Neural progenitor cell (in vitro differentiated cells): ENCODE data around the gene MEIS1. TPM values are rescaled to one million over a fixed set of nuclear protein-coding genes. Genes with fewer than 3 reads are reported as not detected.

Source experiments
- DNase-seq: peaks from one replicate; pipeline ENCODE4 v3.0.0-alpha.2; 2016; ENCODE audit warnings: low spot score
- H2AFZ ChIP-seq: fragments of 200-600 bp; sonication (generic); replicated peaks from 2 replicates; pipeline ENCODE4 v1.6.1; 2016; ENCODE audit warnings: antibody characterized with exemption
- H3F3A ChIP-seq: fragments of 200-600 bp; sonication (generic); 2 replicates; pipeline ENCODE4 v1.6.1; 2016; ENCODE audit warnings: antibody characterized with exemption, low read depth
- H3K27ac ChIP-seq: fragments of 200-600 bp; sonication (generic); 2 replicates; pipeline ENCODE4 v1.5.1; 2016; ENCODE audit warnings: mild to moderate bottlenecking
- H3K27me3 ChIP-seq: fragments of 200-600 bp; sonication (generic); 2 replicates; pipeline ENCODE4 v1.6.1; 2016; ENCODE audit warnings: mild to moderate bottlenecking, moderate library complexity
- H3K36me3 ChIP-seq: fragments of 200-600 bp; sonication (generic); 2 replicates; pipeline ENCODE4 v1.5.1; 2016
- H3K4me1 ChIP-seq: fragments of 200-600 bp; sonication (generic); 2 replicates; pipeline ENCODE4 v1.6.1; 2016; ENCODE audit warnings: mixed run types
- H3K4me2 ChIP-seq: fragments of 200-600 bp; sonication (generic); 2 replicates; pipeline ENCODE4 v1.6.1; 2016
- H3K4me3 ChIP-seq: fragments of 200-600 bp; sonication (generic); 2 replicates; pipeline ENCODE4 v1.5.1; 2016
- H3K79me2 ChIP-seq: fragments of 200-600 bp; sonication (generic); 2 replicates; pipeline ENCODE4 v1.6.1; 2016; ENCODE audit warnings: low read depth
- H3K9ac ChIP-seq: fragments of 200-600 bp; sonication (generic); 2 replicates; pipeline ENCODE4 v1.6.1; 2016
- H3K9me3 ChIP-seq: fragments of 200-600 bp; sonication (generic); 2 replicates; pipeline ENCODE4 v1.5.1; 2016; ENCODE audit warnings: low read depth
- H4K20me1 ChIP-seq: fragments of 200-600 bp; sonication (generic); 2 replicates; pipeline ENCODE4 v1.6.1; 2016; ENCODE audit warnings: low read depth
- H3K27ac Mint-ChIP-seq: 3 replicates; pipeline ENCODE4 v1.8.0; 2021; ENCODE audit warnings: mixed read lengths
- H3K27me3 Mint-ChIP-seq: 2 replicates; pipeline ENCODE4 v1.8.0; 2022; ENCODE audit warnings: low read depth, mild to moderate bottlenecking, inconsistent platforms, moderate library complexity, mixed read lengths; ENCODE audit not compliant: insufficient read depth
- H3K36me3 Mint-ChIP-seq: 3 replicates; pipeline ENCODE4 v1.8.0; 2021; ENCODE audit warnings: mixed read lengths
- H3K4me1 Mint-ChIP-seq: 3 replicates; pipeline ENCODE4 v1.8.0; 2021; ENCODE audit warnings: mixed read lengths
- H3K4me3 Mint-ChIP-seq: 3 replicates; pipeline ENCODE4 v1.8.0; 2021; ENCODE audit warnings: mild to moderate bottlenecking, moderate library complexity, mixed read lengths
- H3K9me3 Mint-ChIP-seq: 3 replicates; pipeline ENCODE4 v1.8.0; 2020; ENCODE audit warnings: mixed read lengths
- CTCF ChIP-seq: fragments of 200-600 bp; sonication (generic); IDR thresholded peaks from 2 replicates; pipeline ENCODE4 v1.5.1; 2017; ENCODE audit warnings: antibody characterized with exemption, mild to moderate bottlenecking
- EZH2 ChIP-seq: fragments of 200-600 bp; sonication (generic); IDR thresholded peaks from 2 replicates; pipeline ENCODE4 v1.6.1; 2017; ENCODE audit warnings: antibody characterized with exemption, mild to moderate bottlenecking, moderate library complexity
- EZH2phosphoT487 ChIP-seq: fragments of 200-600 bp; sonication (generic); IDR thresholded peaks from 2 replicates; pipeline ENCODE4 v1.6.1; 2017; ENCODE audit warnings: antibody characterized with exemption
- total RNA-seq: library from RNA; depleted of rRNA; stranded (reverse); fragments of >200 nt; gene quantifications from 2 replicates; pipeline ENCODE4 v1.2.3, GENCODE V29; 2015; ENCODE audit warnings: low replicate concordance

The MEIS1 gene
- total RNA-seq, 1 donor from 2014 or later, result 14.7 TPM

- no peaks in the 10 kb centered on the region for H3K79me2 ChIP-seq
- no peak overlapping the region for H3K9ac ChIP-seq
- H3K4me3 ChIP-seq, result no peak overlapping the region
- Mint-ChIP-seq H3K27ac (no peak overlapping the region), H3K27me3 (peaks cover 2% of the 10 kb centered on the region), H3K4me1 (peaks cover 37% of the 10 kb centered on the region), H3K36me3 (peaks cover 12% of the 10 kb centered on the region), H3K9me3 (peaks cover 3% of the 10 kb centered on the region), H3K4me3 (no peak overlapping the region)
- no peaks in the 10 kb centered on the region for H3K36me3 ChIP-seq
- no peaks in the 10 kb centered on the region for H3K27me3 ChIP-seq
- DNase-seq, result no peak
- H2AFZ ChIP-seq, result no peak overlapping the region
- no peak overlapping the region for H3K27ac ChIP-seq
- TF ChIP-seq EZH2phosphoT487 (no peak), CTCF (no peak), EZH2 (no peak)
- no peaks in the 10 kb centered on the region for H3K9me3 ChIP-seq
- no peaks in the 10 kb centered on the region for H4K20me1 ChIP-seq
- no peaks in the 10 kb centered on the region for H3F3A ChIP-seq
- peaks cover 5% of the 10 kb centered on the region for H3K4me1 ChIP-seq
- no peak overlapping the region for H3K4me2 ChIP-seq
These were observed 22.6 kb downstream of the MEIS1 start for GRCh38 chr2:66457545-66457944.

GRCh38 chr2:66460031-66460430, 25.1 kb downstream of the MEIS1 start:
- Histone ChIP-seq H3F3A (no peaks in the 10 kb centered on the region), H3K4me3 (no peak overlapping the region), H3K79me2 (no peaks in the 10 kb centered on the region), H3K36me3 (no peaks in the 10 kb centered on the region), H3K9me3 (no peaks in the 10 kb centered on the region), H3K27me3 (no peaks in the 10 kb centered on the region), H3K4me2 (no peak overlapping the region), H3K4me1 (peaks cover 5% of the 10 kb centered on the region), H4K20me1 (no peaks in the 10 kb centered on the region), H3K9ac (no peak overlapping the region), H2AFZ (no peak overlapping the region), H3K27ac (no peak overlapping the region)
- TF ChIP-seq EZH2phosphoT487, result no peak
- no peak for TF ChIP-seq CTCF
- no peak for TF ChIP-seq EZH2
- Mint-ChIP-seq H3K27ac (no peak overlapping the region), H3K4me3 (no peak overlapping the region), H3K4me1 (peaks cover 58% of the 10 kb centered on the region), H3K27me3 (peaks cover 2% of the 10 kb centered on the region), H3K36me3 (peaks cover 12% of the 10 kb centered on the region), H3K9me3 (peaks cover 3% of the 10 kb centered on the region)
- DNase-seq, result no peak

GRCh38 chr2:66461001-66461663, 26.2 kb downstream of the MEIS1 start:
- Histone ChIP-seq H3K4me1 (peaks cover 5% of the 10 kb centered on the region), H3K9ac (no peak overlapping the region), H3K36me3 (no peaks in the 10 kb centered on the region), H3K9me3 (no peaks in the 10 kb centered on the region), H2AFZ (no peak overlapping the region), H3K27ac (no peak overlapping the region), H3K4me3 (no peak overlapping the region), H3F3A (no peaks in the 10 kb centered on the region), H3K27me3 (no peaks in the 10 kb centered on the region), H3K4me2 (no peak overlapping the region), H4K20me1 (no peaks in the 10 kb centered on the region), H3K79me2 (no peaks in the 10 kb centered on the region)
- H3K27ac Mint-ChIP-seq, result no peak overlapping the region
- peaks cover 69% of the 10 kb centered on the region for H3K4me1 Mint-ChIP-seq
- no peak overlapping the region for H3K4me3 Mint-ChIP-seq
- no peak for TF ChIP-seq EZH2phosphoT487
- no peak for TF ChIP-seq CTCF
- no peak for TF ChIP-seq EZH2
- peaks cover 3% of the 10 kb centered on the region for H3K9me3 Mint-ChIP-seq
- DNase-seq, result no peak
- peaks cover 2% of the 10 kb centered on the region for H3K27me3 Mint-ChIP-seq
- peaks cover 12% of the 10 kb centered on the region for H3K36me3 Mint-ChIP-seq
